Thyroid gland (tissue), 4 donors: ENCODE measurements around the gene COL18A1. TPM values are rescaled to one million over a fixed set of nuclear protein-coding genes. Genes with fewer than 3 reads are reported as not detected.

Source experiments
- DNase-seq, 2 donors: peaks; one replicate each; pipeline ENCODE4 v3.0.0-alpha.2; 2019
- H3K27ac ChIP-seq, 3 donors: fragments of 200-600 bp; sonication (generic); 1 replicate in 2 of 3; 2 replicates in 1 of 3; pipeline ENCODE4 v1.5.1; 2016 to 2019; ENCODE audit warnings: mild to moderate bottlenecking in 1 of 3, moderate library complexity in 1 of 3
- H3K27me3 ChIP-seq: fragments of 200-600 bp; sonication (generic); one replicate; pipeline ENCODE4 v1.5.1; 2019
- H3K36me3 ChIP-seq, 2 donors: fragments of 200-600 bp; sonication (generic); one replicate each; pipeline ENCODE4 v1.5.1; 2016 to 2019
- H3K4me1 ChIP-seq, 2 donors: fragments of 200-600 bp; sonication (generic); one replicate each; pipeline ENCODE4 v1.5.1; 2017 to 2019
- H3K4me3 ChIP-seq, 3 donors: fragments of 200-600 bp; sonication (generic); replicated peaks in 1 of 3; 1 replicate in 2 of 3; 2 replicates in 1 of 3; pipeline ENCODE4 v1.5.1; 2016; ENCODE audit warnings: mild to moderate bottlenecking in 1 of 3
- H3K9me3 ChIP-seq: fragments of 200-600 bp; sonication (generic); one replicate; pipeline ENCODE4 v1.5.1; 2017
- CTCF ChIP-seq, 6 experiments: fragments of 200-600 bp in 3 of 6; fragments of 450-650 bp in 3 of 6; sonication (generic) in 3 of 6; IDR thresholded peaks; one replicate each; pipeline ENCODE4 v1.5.1; 2016 to 2019; ENCODE audit warnings: antibody characterized with exemption in 6 of 6, mild to moderate bottlenecking in 2 of 6, inconsistent platforms in 1 of 6, moderate library complexity in 1 of 6
- POLR2A ChIP-seq, 2 donors: fragments of 450-650 bp; IDR thresholded peaks; one replicate each; pipeline ENCODE4 v1.6.1; 2017; ENCODE audit warnings: antibody characterized with exemption in 2 of 2, mild to moderate bottlenecking in 2 of 2, moderate library complexity in 1 of 2
- WGBS, 2 donors: methylation state at CpG; one replicate each; pipeline ENCODE4 v1.1.5; 2017; 5-methylcytosine and 5-hydroxymethylcytosine counted together
- intact Hi-C: fragments of 100-400 bp; cut with DNase I; formaldehyde crosslinking; loops from one replicate; pipeline ENCODE4 v1.15.1; 2023
- total RNA-seq, 4 donors: library from RNA; depleted of rRNA; stranded (reverse); fragments of >200 nt; gene quantifications; one replicate each; pipeline ENCODE4 v1.2.3, GENCODE V29; 2016

Gene COL18A1
- total RNA-seq, 4 donors from 2014 or later: 105 to 264 (median 238) TPM

GRCh38 chr21:45427331-45428271 is 22.6 kb downstream of the COL18A1 start:
- H3K4me3 ChIP-seq: no peak overlapping the region
- intact Hi-C loops: loop anchor here (10.0 kb wide), 1 partner anchor 93 kb away; no protein-coding TSS in a partner anchor
- peak overlapping the region in 1 of 3 donors; percentile 59 for H3K27ac ChIP-seq
- H3K4me1 ChIP-seq: peaks cover 25 to 54% of the 10 kb centered on the region in 2 donors
- no peaks in the 10 kb centered on the region for H3K36me3 ChIP-seq
- no peak for TF ChIP-seq POLR2A (IDR thresholded peaks at IDR 0.05)
- TF ChIP-seq CTCF (IDR thresholded peaks at IDR 0.05): no peak
- 75 to 83% methylated on average over 12 to 31 of the region's 45 CpGs for WGBS, 2 donors
- no peaks in the 10 kb centered on the region for H3K27me3 ChIP-seq
- DNase-seq: peak; percentile 58 to 66
- H3K9me3 ChIP-seq: no peaks in the 10 kb centered on the region

DNA sequence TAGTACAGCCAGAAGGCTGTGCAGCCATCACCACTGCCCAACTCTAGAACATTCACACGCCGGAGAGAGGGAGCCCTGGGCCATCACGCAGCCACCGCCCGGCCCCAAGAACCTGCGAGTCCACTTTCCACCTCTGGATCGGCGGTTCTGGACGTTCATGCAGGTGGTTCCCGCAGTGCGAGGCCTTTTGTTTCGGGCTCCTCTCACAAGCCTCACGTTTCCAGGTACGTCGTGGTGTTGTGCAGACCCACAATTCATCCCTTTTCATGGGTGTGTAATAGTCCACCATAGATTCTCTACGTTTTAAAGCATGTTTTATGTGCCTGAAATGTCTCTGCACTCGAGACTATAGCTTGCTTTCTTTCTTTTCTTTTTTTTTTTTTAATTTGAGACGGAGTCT is 23.6 kb downstream of the COL18A1 start:
- H3K4me1 ChIP-seq: peaks cover 27 to 54% of the 10 kb centered on the region in 2 donors
- H3K9me3 ChIP-seq: no peaks in the 10 kb centered on the region
- H3K27me3 ChIP-seq: no peaks in the 10 kb centered on the region
- DNase-seq: no peak
- no peak for TF ChIP-seq CTCF (IDR thresholded peaks at IDR 0.05)
- no peak for TF ChIP-seq POLR2A (IDR thresholded peaks at IDR 0.05)
- WGBS, 2 donors: 96% methylated on average over 18 of the region's 18 CpGs
- H3K36me3 ChIP-seq: no peaks in the 10 kb centered on the region
- no peak overlapping the region for H3K4me3 ChIP-seq
- H3K27ac ChIP-seq: peak overlapping the region in 1 of 3 donors; percentile 59
- intact Hi-C loops: loop anchor here (10.0 kb wide), 1 partner anchor 94 kb away; no protein-coding TSS in a partner anchor

GRCh38 chr21:45429221-45430175 is 24.5 kb downstream of the COL18A1 start:
- intact Hi-C loops: loop anchor here (10.0 kb wide), 1 partner anchor 95 kb away; no protein-coding TSS in a partner anchor
- no peaks in the 10 kb centered on the region for H3K27me3 ChIP-seq
- H3K9me3 ChIP-seq: no peaks in the 10 kb centered on the region
- 95 to 96% methylated on average over 31 to 32 of the region's 32 CpGs for WGBS, 2 donors
- no peak for DNase-seq
- peaks cover 37 to 56% of the 10 kb centered on the region in 2 donors for H3K4me1 ChIP-seq
- no peaks in the 10 kb centered on the region for H3K36me3 ChIP-seq
- no peak overlapping the region for H3K4me3 ChIP-seq
- H3K27ac ChIP-seq: no peak overlapping the region
- TF ChIP-seq CTCF (IDR thresholded peaks at IDR 0.05): no peak
- TF ChIP-seq POLR2A (IDR thresholded peaks at IDR 0.05): no peak

DNA sequence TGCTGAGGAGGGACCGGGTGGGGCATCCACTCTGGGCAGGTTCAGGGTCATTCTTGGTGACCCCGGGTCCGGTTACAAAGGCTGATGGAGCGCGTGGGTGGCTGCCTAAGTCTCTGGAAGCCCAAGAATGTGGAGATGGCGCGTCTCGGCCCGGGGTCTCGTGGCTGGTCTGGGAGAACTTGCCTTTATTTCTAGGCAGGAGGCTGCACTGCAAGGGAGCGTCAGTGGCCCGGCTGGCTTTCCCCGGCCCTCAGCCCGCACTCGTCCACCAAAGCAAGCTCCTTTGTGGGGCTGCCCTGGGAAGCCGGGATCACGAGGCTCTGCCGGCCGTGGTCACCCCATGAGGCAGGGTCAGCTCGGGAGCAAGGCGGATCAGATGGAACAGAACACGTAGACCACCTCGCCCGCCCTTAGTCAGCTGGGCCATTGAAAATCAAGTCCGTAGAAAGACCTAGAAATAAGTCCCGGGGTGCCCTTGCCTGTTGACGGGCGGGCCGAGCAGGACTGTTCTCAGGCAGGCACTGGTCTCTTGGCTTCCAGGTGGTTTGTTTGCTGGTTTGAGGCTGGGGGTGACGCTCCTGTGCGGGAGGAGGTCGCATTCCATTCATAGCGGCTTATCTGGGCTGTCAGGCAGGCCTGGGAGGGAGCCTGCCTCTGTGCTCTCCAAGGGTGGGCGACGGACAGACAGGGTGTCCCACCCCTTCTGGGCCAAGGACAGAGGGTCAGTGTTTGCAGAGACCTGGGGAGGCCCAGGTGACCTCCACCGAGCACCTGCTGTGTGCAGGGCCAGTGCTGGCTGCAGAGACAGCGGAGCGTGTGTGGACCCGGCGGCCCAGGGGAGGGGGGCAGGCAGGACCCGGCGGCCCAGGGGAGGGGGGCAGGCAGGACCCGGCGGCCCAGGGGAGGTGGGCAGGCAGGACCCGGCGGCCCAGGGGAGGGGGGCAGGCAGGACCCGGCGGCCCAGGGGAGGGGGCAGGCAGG is 25.8 kb downstream of the COL18A1 start:
- intact Hi-C loops: no loop called here
- TF ChIP-seq CTCF (IDR thresholded peaks at IDR 0.05) (no peak), POLR2A (IDR thresholded peaks at IDR 0.05) (no peak)
- H3K27ac ChIP-seq: peak overlapping the region in 1 of 3 donors; percentile 17
- no peaks in the 10 kb centered on the region for H3K27me3 ChIP-seq
- 90 to 98% methylated on average over 7 to 22 of the region's 48 CpGs for WGBS, 2 donors
- no peak overlapping the region for H3K4me3 ChIP-seq
- H3K9me3 ChIP-seq: no peaks in the 10 kb centered on the region
- H3K36me3 ChIP-seq: no peaks in the 10 kb centered on the region
- DNase-seq: no peak
- peaks cover 39 to 67% of the 10 kb centered on the region in 2 donors for H3K4me1 ChIP-seq
